OCI-LY7 (cell line): ENCODE measurements around the gene ALDH1L1. TPM values are rescaled to one million over a fixed set of nuclear protein-coding genes. Genes with fewer than 3 reads are reported as not detected.

ENCODE experiments used
- BruUV-seq: library from RNA; stranded (reverse); fragments of 400-500 nt; replicated peaks from 2 replicates; lab custom pipeline; 2021; lab: Mats Ljungman, UMichigan
- CTCF ChIA-PET: fragments of 300-600 bp; sonication (Branson Sonifier 250); formaldehyde crosslinking; loops from one replicate; lab custom pipeline; 2022; ENCODE audit warnings: antibody characterized with exemption; ENCODE audit not compliant: unreplicated experiment; lab: Charles Lee
- POLR2A ChIA-PET: fragments of 300-600 bp; sonication (Branson Sonifier 250); formaldehyde crosslinking; loops from one replicate; lab custom pipeline; 2022; ENCODE audit warnings: antibody characterized with exemption; lab: Charles Lee
- DNase-seq: peaks from one replicate; pipeline ENCODE4 v3.0.0-alpha.2; 2015; ENCODE audit warnings: low spot score
- H2AFZ ChIP-seq: fragments of 200-600 bp; sonication (generic), shearing (Covaris generic); 2 replicates; pipeline ENCODE4 v1.6.1; 2014; ENCODE audit warnings: mild to moderate bottlenecking, antibody characterized with exemption, low read length, moderate library complexity
- H3K27ac ChIP-seq: fragments of 200-600 bp; sonication (generic); 2 replicates; pipeline ENCODE4 v1.5.1; 2014; ENCODE audit warnings: mixed run types, low read depth, mild to moderate bottlenecking, moderate library complexity, low read length, inconsistent platforms; ENCODE audit not compliant: poor library complexity, severe bottlenecking
- H3K36me3 ChIP-seq: fragments of 200-600 bp; sonication (generic); 2 replicates; pipeline ENCODE4 v1.6.1; 2014; ENCODE audit warnings: mild to moderate bottlenecking, antibody characterized with exemption, low read length, moderate library complexity, mixed read lengths; ENCODE audit not compliant: insufficient read depth
- H3K4me1 ChIP-seq: fragments of 200-600 bp; sonication (generic); 2 replicates; pipeline ENCODE4 v1.5.1; 2014; ENCODE audit warnings: mild to moderate bottlenecking, low read length; ENCODE audit not compliant: insufficient read depth, poor library complexity, severe bottlenecking
- H3K4me2 ChIP-seq: fragments of 200-600 bp; sonication (generic); 2 replicates; pipeline ENCODE4 v1.6.1; 2014; ENCODE audit warnings: mild to moderate bottlenecking, low read length
- H3K4me3 ChIP-seq: fragments of 200-600 bp; sonication (generic); 2 replicates; pipeline ENCODE4 v1.5.1; 2014; ENCODE audit warnings: mild to moderate bottlenecking, low read depth, low read length; ENCODE audit not compliant: poor library complexity, severe bottlenecking
- H3K79me2 ChIP-seq: fragments of 200-600 bp; sonication (generic); 2 replicates; pipeline ENCODE4 v1.6.1; 2016; ENCODE audit warnings: low read depth, mild to moderate bottlenecking, low read length, moderate library complexity, mixed read lengths; ENCODE audit not compliant: insufficient read depth
- H3K9me2 ChIP-seq: fragments of 200-600 bp; sonication (generic); 2 replicates; pipeline ENCODE4 v1.6.1; 2016; ENCODE audit warnings: mild to moderate bottlenecking, low read length, mixed read lengths; ENCODE audit not compliant: insufficient read depth
- H3K9me3 ChIP-seq: fragments of 200-600 bp; sonication (generic); 2 replicates; pipeline ENCODE4 v1.6.1; 2014; ENCODE audit warnings: mild to moderate bottlenecking, mixed run types, low read length, mixed read lengths
- H4K20me1 ChIP-seq: fragments of 200-600 bp; sonication (generic); 2 replicates; pipeline ENCODE4 v1.6.1; 2014; ENCODE audit warnings: mild to moderate bottlenecking, antibody characterized with exemption, low read length, moderate library complexity, mixed read lengths; ENCODE audit not compliant: insufficient read depth
- EZH2phosphoT487 ChIP-seq: fragments of 200-600 bp; sonication (generic); IDR thresholded peaks from 2 replicates; pipeline ENCODE4 v1.6.1; 2018; ENCODE audit warnings: low read depth, borderline replicate concordance, mild to moderate bottlenecking, mixed run types, antibody characterized with exemption, low read length, moderate library complexity, mixed read lengths
- intact Hi-C: fragments of 100-400 bp; cut with micrococcal nuclease; formaldehyde crosslinking; loops from one replicate; pipeline ENCODE4 v1.10.0; 2022; ENCODE audit not compliant: unreplicated experiment
- total RNA-seq, 2 experiments: library from RNA; depleted of rRNA in 1 of 2; stranded (reverse); fragments of >200 nt in 1 of 2; shearing (Covaris generic) in 1 of 2; gene quantifications; 2 replicates each; pipeline ENCODE4 v1.2.3, GENCODE V29; 2014 to 2022
- TF ChIP-seq, protein P1 (sequence below): fragments of 200-600 bp; sonication (generic); conservative IDR thresholded peaks from 2 replicates; pipeline ENCODE4 v1.5.1; 2014; ENCODE audit warnings: mild to moderate bottlenecking, antibody characterized with exemption, low read length, moderate library complexity, mixed read lengths

The ALDH1L1 gene
- total RNA-seq, 2 experiments from 2014 or later, result not detected

DNA sequence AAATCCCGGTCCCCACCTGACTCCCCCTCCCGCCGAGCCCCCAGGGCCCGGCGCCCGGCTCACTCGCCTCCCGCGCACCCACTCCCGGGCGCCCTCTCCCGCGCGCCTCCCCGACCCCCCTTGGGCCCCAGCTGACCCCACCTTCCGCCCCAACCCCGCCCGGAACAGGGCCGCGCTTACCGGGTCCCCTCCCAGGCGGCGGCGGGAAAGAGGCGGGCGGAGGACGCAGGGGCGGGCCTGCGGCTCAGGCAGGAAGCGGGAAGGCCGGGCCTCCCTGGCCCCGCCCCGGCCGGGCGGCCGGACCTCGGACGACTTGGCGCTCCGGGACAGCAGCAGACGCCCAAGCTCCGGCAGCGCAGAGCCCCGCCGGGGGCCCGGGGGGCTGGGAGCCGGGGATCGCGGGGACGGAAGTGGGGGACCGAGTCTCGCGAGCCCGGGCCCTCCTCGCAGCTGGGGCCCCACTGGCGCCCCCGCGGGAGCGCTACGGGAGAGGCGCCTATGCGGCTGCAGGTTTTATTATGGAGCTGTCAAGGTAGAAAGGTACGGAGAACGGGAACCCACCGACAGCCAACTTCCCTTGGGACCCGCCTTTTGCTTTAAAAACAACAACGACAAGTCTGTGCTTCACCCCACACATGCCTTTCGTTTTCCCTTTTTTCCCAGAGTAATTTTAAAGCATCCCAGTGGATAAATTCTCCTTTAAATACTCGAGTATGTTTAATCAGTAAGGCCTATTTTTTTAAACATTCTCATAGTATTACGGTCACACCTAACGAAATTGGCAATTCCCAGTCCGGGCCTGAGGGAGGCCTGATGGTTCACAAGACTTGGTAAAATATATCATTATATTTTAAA is 96.2 kb downstream of the ALDH1L1 start, which contains the start of gene SLC41A3:
Gene SLC41A3, minus strand, starts transcription at position 212 of the 855 bp plus-strand sequence. CDS start 15,905 bp downstream, outside the sequence.
- TF ChIP-seq, protein P1, sequence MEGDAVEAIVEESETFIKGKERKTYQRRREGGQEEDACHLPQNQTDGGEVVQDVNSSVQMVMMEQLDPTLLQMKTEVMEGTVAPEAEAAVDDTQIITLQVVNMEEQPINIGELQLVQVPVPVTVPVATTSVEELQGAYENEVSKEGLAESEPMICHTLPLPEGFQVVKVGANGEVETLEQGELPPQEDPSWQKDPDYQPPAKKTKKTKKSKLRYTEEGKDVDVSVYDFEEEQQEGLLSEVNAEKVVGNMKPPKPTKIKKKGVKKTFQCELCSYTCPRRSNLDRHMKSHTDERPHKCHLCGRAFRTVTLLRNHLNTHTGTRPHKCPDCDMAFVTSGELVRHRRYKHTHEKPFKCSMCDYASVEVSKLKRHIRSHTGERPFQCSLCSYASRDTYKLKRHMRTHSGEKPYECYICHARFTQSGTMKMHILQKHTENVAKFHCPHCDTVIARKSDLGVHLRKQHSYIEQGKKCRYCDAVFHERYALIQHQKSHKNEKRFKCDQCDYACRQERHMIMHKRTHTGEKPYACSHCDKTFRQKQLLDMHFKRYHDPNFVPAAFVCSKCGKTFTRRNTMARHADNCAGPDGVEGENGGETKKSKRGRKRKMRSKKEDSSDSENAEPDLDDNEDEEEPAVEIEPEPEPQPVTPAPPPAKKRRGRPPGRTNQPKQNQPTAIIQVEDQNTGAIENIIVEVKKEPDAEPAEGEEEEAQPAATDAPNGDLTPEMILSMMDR, result peak; percentile 74
- TF ChIP-seq EZH2phosphoT487, result no peak
- BruUV-seq, result no TSS peak
- POLR2A ChIA-PET, result interaction anchor here (0.6 to 1.0 kb wide), 7 partner anchors 9 to 454 kb away, joined by 3 to 6 read pairs (median 4); no protein-coding TSS in a partner anchor
- DNase-seq, result peak; percentile 90
- no peaks in the 10 kb centered on the region; the same call in 1 of the 2 replicates for H3K36me3 ChIP-seq
- no peaks in the 10 kb centered on the region; the same call in 1 of the 2 replicates for H3K79me2 ChIP-seq
- peak within 1 kb of the TSS; percentile 89 for H3K4me3 ChIP-seq
- CTCF ChIA-PET, result no interaction called here
- no peaks in the 10 kb centered on the region for H4K20me1 ChIP-seq
- H3K4me2 ChIP-seq, result peak within 1 kb of the TSS; percentile 92
- peak within 1 kb of the TSS; percentile 84 for H2AFZ ChIP-seq
- H3K27ac ChIP-seq, result peak within 1 kb of the TSS; percentile 62
- no peaks in the 10 kb centered on the region for H3K9me2 ChIP-seq
- H3K9me3 ChIP-seq, result peaks cover 34% of the 10 kb centered on the region
- intact Hi-C loops, result loop anchor here (2.0 to 5.0 kb wide), 2 partner anchors 167 to 487 kb away; partner anchors contain the start of gene OSBPL11
- peaks cover 7% of the 10 kb centered on the region for H3K4me1 ChIP-seq

DNA sequence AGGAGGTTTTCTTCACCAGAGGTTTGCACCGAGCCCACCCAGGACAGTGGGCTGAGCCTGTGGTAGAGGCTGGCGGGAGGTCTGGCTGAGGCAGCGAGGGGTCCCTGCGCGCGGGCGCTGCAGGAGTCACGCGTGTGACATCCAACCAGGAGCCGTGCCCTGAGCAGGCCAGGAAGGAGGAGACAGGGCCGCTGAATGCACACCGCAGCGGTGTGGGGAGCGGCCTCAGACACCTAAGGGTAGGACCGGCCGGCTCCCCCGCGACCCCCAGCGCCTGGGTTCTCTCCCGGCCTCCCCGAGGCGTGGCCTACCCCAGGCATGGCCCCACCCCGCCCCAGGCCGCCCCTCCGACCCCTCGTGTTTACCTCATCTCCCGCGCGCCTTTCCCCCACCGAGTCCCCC is 96.9 kb downstream of the ALDH1L1 start:
- Histone ChIP-seq H2AFZ (peak overlapping the region; percentile 84), H3K4me3 (peak overlapping the region; percentile 89), H3K9me2 (no peaks in the 10 kb centered on the region), H3K79me2 (no peaks in the 10 kb centered on the region; the same call in 1 of the 2 replicates), H3K27ac (peak overlapping the region; percentile 62), H3K9me3 (peaks cover 27% of the 10 kb centered on the region), H3K4me2 (peak overlapping the region; percentile 92), H3K4me1 (peaks cover 7% of the 10 kb centered on the region), H4K20me1 (no peaks in the 10 kb centered on the region), H3K36me3 (no peaks in the 10 kb centered on the region; the same call in 1 of the 2 replicates)
- no TSS peak for BruUV-seq
- intact Hi-C loops, result loop anchor here (5.0 kb wide), 1 partner anchor 486 kb away; the partner anchor contains the start of gene OSBPL11
- peak; percentile 68 for DNase-seq
- TF ChIP-seq EZH2phosphoT487, result no peak
- TF ChIP-seq, protein P1, result no peak
- POLR2A ChIA-PET, result interaction anchor here (0.6 to 1.0 kb wide), 6 partner anchors 10 to 454 kb away, joined by 3 to 6 read pairs (median 4); no protein-coding TSS in a partner anchor
- CTCF ChIA-PET, result no interaction called here
